Stromal cell of bone marrow (primary cell): ENCODE results near the gene NDUFA7.
"Not testable (repeated sequence)": the region's sequence is repeated elsewhere in the genome, so short reads cannot be mapped to it uniquely, and the experiment has no call there.

Source experiments
- DNase-seq: peaks from one replicate; pipeline ENCODE4 v3.0.0-alpha.2; 2012; ENCODE audit warnings: low read depth

The NDUFA7 gene

GRCh38 chr19:8342316-8342683 is 21.1 kb upstream of the NDUFA7 start:
- no peak for DNase-seq

DNA sequence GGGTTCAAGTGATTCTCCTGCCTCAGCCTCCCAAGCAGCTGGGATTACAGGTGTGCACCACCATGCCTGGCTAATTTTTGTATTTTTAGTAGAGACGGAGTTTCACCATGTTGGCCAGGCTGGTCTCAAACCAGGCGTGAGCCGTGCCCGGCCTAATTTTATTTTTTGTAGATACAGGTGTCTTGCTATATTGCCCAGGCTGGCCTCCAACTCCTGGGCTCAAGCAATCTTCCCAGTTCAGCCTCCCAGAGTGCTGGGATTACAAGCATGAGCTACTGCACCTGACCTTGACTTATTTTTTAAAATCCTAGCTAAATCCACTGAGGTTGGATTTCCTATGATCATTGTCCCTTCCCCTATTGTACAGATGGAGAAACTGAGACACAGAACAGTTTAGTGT is 20.3 kb upstream of the NDUFA7 start:
- DNase-seq, result not testable (repeated sequence)

- no peak for DNase-seq
These were observed 19.3 kb upstream of the NDUFA7 start for GRCh38 chr19:8340341-8341096.

GRCh38 chr19:8338835-8339234 is 17.7 kb upstream of the NDUFA7 start:
- no peak for DNase-seq

- DNase-seq, result no peak
These were observed 16.6 kb upstream of the NDUFA7 start for GRCh38 chr19:8337728-8338127.

DNA sequence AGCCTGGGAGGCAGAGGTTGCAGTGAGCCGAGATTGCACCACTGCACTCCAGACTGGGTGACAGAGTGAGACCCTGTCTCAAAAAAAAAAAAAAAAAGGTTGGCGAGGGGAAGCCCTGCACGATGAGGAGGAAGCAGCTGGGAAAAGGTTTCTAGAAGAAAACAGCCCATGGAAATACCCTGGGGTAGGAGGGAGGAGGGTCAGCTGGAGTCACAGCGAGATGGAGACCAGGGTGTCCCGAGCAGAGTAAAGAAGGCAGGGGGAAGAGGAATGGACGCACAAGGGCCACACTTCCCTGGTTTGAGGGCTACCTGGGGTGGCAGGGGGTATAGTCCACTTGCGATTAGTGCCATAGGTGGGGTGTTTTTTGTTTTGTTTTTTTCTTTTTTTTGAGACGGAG is 15.5 kb upstream of the NDUFA7 start:
- no peak for DNase-seq

- DNase-seq, result no peak
These were observed 14.9 kb upstream of the NDUFA7 start for GRCh38 chr19:8336072-8336569.

GRCh38 chr19:8335343-8336071 is 14.3 kb upstream of the NDUFA7 start:
- no peak for DNase-seq

GRCh38 chr19:8334458-8335342 is 13.5 kb upstream of the NDUFA7 start:
- no peak for DNase-seq

DNA sequence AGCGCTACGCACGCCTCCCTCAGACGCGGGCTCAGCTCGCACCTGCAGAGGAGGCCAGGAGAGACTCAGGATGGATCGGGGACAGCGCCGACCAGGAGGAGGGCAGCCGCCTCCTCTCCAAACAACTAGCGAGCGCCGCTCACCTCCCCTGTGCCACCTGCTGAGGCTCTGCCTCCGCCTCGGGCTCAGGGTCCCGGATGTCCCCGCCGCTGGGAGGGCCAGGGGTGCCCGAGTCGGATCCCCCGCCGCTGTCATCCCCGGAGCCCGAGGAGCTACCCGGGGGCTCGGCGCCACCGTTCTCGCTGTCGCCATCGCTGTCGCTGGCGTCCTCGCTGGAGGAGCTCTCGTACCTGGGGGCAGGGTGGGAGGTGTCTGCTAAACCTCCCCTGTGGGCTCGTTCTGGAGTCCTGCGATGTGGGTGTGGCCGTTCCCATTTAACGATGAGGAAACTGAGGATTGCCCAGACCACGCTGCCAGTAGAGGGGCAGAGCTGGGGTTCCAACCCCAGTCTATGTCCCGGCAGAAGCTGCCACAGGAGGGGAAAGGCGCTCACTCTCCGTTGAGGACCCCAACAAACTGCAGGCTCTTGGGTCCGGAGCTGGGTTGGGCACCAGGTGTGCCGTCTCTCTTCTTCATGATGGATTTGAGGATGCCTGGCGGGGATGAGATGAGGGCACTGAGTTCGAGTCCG is 12.7 kb upstream of the NDUFA7 start:
- no peak for DNase-seq

GRCh38 chr19:8332976-8333766 is 12.0 kb upstream of the NDUFA7 start:
- no peak for DNase-seq

DNA sequence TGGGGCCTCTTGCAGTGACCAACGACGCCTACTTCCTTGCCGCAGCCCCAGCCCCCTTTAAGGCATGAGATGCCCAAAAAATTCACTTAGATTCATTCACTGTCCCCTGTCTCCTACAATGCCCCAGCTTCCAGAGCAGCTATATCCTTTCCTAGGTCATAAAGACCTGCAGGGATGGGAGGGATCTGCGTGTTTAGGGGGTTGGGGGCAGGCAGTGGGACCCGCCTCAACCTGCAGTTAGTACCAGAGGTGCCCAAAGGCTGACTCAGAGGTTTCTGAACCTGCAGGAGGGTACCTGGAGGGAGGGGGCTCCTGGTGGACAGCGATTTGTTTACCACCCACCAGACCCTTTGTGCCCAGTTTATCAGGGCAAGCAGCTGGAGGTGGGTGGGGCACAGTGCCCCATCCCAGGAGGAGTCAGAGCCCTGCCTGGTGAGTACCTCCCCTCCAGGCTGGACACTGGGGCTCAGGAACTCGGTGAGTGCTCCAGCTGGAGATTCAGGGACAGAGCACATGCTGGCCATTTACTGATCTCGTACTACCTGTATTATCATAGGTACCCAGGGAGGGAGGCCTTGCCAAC is 10.2 kb upstream of the NDUFA7 start:
- no peak for DNase-seq

GRCh38 chr19:8329996-8330395 is 8.8 kb upstream of the NDUFA7 start:
- no peak for DNase-seq

DNA sequence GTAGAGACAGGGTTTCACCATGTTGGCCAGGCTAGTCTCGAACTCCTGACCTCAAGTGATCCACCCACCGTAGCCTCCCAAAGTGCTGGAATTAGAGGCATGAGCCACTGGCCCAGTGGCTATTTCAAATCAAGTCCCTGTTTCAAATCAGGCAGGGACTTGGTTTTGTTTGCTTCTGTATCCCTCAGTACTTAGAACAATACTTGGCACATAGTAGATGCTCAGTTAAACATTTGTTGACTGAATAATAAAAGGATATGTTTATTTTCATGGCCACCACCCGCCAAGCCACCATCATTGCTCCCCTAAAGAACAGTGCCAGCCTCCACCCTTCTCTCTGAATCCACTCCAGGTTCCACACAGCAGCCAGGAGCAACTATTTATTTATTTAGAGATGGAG is 4.3 kb upstream of the NDUFA7 start:
- no peak for DNase-seq

DNA sequence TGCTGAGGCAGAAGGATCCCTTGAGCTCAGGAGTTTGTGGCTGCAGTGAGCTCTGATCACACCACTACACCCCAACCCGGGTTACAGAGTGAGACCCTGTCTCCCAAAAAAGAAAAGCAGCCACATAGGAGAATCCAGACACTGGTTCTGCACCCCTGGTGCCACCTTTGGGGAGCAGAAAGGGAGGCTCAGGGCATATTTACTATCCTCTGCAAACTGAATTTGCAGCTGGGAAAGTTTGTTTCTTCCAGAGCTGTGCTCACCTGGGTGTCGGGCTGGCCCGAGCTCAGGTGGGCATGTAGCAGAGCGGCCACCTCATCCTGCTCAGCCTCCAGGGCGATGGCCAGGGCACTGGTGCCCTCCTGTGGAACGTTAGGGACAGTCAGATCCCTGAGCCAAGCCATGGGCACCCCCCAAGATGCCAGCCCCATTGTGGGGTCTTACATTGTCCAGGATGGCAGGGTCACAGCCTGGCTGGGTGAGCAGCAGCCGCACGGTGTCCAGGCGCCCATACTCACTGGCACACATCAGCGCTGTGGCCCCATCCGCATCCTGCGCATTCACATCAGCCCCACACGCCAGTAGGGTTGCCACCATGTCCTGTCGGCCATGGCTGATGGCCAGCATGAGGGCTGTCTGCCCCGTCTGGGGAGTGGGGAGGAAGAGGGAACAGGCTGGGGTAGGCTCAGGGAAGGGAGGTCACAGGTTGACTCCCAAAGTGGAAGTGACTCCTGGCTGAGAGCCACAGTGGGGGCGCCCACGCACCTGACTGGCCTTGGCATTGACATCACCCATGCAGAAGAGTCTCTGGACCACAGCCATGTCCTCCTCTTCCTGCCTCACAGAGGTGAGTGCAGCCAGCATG is 3.2 kb upstream of the NDUFA7 start:
- DNase-seq, result no peak

DNA sequence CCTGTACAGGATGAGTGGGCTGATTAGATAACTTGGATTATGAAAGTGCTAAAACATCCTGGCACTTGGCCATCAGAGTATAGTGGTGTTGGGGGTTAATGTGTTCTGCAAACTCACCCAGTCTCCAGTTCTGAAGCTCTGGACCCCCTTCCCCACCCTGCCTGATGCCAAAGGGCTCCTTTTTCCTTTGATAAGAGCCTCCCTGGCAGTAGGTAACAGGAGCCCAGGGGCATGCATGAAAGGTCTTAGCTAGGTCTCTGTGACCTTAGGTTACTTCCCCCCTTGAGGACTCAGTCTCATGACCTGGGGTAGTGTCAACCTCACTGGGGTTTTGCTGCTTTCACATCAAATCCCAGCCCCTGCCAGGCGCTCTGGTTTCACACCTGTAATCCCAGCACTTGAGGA is 2.6 kb upstream of the NDUFA7 start:
- DNase-seq, result no peak

- no peak for DNase-seq
These were observed 1.4 kb upstream of the NDUFA7 start for GRCh38 chr19:8322638-8322997.

GRCh38 chr19:8321986-8322637 is 937 bp upstream of the NDUFA7 start:
- DNase-seq, result no peak

DNA sequence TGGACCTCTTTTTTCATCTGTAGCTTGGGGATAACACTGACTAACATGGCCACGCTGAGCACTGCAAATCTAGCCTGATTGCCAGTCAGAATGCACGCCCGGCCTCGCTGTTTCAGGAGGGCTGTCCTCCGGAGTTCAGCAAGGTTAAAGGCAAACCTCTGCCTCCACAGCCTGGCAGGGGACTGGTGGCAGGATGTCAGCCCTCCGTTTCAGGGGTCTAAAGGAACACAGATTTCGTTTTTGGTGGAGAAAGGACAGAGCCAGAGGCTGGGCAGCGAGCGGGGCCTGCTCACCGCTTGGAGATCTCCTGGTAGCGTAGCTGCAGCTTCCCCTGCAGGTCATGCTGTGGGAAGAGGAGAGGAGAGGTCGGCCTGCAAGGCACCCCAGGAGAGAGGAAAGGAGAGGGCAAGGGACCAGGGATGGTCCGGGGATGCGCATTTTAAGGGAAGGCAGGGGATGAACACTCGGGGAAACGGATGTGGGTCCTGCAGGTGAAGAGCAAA is 560 bp downstream of the NDUFA7 start:
- no peak for DNase-seq
